GM12801 (cell line): Measurements from ENCODE around the gene LENG8.

Experiments used
- TF ChIP-seq, protein P1 (sequence below): IDR thresholded peaks from one replicate; pipeline ENCODE4 v1.5.1; 2011; ENCODE audit warnings: control low read depth; ENCODE audit not compliant: insufficient read length; ENCODE audit errors: extremely low read depth

Gene LENG8

DNA sequence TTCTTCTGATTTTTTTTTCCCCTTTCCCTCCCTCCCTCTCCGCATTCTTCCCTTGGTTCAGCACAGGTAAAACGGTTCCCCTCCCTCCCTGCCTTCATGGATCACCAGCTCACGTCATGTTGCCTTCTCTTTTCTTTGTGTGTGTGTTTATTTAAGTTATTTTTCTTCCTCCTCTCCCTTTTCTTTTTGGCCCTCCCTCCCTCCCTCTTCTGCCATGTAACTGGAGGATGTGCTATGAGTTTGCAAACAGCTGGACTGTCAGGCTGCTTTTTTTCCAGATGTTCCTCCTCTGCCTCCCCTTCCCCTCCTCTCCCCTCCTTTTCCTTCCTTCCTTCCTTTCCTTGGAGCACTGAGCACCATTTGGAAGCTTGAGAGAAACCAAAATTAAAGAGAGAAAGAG is 12.6 kb downstream of the LENG8 start:
- TF ChIP-seq, protein P1, sequence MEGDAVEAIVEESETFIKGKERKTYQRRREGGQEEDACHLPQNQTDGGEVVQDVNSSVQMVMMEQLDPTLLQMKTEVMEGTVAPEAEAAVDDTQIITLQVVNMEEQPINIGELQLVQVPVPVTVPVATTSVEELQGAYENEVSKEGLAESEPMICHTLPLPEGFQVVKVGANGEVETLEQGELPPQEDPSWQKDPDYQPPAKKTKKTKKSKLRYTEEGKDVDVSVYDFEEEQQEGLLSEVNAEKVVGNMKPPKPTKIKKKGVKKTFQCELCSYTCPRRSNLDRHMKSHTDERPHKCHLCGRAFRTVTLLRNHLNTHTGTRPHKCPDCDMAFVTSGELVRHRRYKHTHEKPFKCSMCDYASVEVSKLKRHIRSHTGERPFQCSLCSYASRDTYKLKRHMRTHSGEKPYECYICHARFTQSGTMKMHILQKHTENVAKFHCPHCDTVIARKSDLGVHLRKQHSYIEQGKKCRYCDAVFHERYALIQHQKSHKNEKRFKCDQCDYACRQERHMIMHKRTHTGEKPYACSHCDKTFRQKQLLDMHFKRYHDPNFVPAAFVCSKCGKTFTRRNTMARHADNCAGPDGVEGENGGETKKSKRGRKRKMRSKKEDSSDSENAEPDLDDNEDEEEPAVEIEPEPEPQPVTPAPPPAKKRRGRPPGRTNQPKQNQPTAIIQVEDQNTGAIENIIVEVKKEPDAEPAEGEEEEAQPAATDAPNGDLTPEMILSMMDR = no peak

DNA sequence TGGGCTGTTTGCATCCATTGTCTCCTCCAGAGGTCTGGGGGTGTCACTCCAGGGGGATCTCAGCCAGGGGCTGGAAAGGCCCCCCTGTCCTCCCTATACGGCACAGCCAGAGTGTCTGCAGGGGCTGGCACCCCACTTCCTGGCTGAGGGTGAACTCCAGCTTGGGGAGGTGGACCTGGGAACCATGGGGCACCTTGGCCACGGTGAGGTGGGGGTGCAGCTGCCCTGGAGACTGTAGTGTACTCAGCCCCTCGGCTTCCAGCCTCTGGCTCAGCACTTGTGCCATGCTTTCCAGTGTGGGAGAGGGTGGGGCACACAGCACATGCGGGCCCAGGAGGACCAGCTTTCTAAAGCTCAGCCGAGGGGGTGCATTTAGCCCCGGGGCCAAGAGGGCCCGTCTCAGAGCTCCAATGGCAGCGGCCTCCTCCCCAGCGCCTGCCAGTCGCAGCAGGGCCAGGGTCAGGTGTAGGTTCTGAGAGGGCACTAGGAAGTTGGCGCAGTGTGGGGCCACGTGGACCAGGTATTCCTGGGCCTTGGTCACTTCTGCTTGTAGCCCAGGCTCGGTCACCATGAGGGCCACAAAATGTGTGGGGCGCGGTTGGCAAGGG is 13.2 kb downstream of the LENG8 start:
- TF ChIP-seq, protein P1 = no peak

DNA sequence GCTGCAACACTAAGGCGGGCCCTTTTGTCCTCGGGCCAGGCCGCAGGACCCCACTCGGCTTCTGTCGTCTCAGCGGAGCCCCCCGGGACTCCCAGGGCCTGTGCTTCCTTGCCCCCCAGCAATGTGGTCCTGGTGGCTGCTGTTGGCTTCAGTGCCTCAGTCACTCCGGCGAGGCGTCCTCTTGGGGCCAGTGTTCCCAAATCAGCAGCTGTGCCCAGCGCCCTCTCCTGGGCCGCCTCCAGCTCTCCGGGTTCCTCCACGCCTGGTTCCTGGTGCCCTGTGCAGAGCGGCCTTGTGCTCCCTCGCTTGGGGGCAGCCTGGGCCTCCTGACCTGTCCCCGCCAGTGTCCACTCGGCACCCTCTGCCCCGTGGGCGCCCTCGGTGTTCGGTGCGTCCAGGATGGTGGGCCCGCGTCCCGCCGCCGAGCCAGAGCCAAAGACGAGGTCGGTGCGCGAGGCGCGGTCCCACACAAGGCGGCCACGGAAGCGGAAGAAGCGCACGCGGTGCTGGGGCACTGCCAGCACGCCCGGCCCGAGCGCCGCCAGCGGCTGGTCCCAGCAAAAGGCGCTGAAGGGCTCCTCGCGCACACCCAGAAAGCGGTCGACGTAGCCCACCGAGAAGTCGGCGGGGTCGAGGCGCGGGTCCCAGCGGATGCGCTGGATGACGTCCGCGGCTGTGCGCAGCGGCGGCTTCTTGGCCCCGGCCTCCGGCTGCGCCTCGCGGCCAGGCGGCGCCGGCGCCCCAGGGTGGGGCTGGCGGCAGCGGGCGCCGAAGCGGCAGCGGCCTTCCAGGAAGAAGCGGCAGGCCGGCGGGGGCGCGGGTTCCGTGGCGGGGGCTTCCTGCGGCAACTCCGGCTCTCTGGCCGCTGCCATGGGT is 13.9 kb downstream of the LENG8 start:
- TF ChIP-seq, protein P1 = no peak

DNA sequence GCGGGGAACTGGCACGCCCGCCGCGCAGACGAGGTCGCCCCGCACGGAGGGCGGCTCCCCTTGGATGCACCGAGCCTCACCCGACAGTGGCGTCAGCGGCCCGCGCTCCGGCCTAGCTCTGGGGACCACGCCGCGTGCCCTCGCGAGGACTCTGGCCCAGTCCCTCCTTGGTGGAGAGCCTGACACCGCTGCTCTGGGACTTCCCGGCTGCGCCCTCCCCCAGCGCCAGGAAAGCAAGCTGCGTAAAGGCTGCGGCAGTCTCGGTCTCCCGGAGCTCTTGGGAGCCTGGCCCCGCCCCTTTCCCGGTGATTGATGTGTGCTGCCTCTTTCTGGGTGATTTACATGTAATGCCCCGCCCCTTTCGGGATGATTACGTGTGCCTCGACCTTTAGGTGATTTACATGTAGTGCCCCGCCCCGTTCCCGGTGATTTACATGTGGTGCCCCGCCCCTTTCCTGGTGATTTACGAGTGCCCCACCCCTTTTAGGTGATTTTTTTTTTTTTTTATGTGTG is 14.6 kb downstream of the LENG8 start, which contains the start of gene LENG9:
LENG9 (minus strand) TSS at position 248 of the 513 bp plus-strand sequence. CDS start 252 bp downstream, outside the sequence.
- TF ChIP-seq, protein P1 = no peak

DNA sequence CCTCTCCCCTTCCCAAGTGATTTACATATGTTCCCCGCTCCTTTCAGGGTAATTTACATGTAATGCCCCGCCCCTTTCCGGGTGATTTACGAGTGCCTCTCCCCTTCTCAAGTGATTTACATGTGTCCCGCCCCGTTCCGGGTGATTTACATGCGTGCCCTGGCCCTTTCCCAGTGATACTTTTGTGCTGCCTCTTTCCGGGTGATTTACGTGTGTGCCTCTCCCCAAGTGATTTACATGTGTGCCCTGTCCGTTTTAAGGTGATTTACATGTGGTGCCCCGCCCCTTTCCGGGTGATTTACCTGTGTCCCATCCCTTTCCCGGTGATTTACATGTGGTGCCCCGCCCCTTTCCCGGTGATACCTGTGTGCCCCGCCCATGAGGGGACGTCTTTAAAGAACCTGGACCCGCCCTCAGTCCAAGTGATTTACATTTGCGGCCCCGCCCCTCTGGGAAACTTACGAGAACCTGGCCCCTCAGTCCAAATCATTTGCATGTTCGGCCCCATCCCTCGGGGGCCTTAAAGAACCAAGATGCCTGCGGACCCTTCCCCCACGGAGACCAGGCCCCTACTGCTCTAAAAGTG is 15.1 kb downstream of the LENG8 start:
- TF ChIP-seq, protein P1 = no peak

DNA sequence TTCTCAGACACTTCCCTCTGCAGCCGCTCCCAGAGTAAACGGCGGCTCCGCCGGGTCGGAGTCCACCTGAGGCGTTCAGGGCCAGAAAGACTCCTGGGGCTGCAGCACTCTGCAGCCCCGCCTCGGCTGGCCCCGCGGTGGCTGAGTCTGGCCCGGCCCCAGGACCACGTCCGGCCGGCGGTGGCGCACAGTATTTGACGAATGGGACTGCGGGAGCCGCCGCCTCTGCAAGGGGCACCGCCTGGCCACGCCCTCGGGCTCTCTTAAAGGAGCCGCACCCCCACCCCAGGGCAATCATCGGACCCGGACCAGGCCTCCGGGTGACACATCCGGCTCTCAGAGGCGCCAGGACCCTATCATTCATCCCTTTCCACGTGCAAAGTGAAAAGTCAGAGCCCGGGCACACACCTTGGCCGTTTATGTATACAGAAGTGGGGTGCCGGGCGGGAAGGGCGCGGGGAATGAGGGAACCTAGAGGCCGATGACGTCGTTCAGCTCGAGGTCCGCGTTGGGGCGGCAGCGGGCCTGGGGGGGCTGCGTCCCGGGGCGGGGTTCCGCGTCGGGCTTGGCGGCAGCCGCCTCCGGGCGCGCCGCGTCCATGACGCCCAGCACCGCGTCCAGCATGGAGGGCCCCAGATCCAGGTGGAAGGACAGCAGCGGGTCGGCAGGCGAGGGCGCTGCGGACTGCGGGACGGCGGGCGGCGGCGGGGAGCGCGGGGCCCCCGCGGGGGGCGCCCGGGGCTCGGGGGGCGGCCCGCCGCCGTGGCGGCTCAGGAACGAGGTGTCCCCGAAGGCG is 15.8 kb downstream of the LENG8 start:
- TF ChIP-seq, protein P1 = no peak
